PC-3 (cell line): ENCODE measurements around the gene GAREM2. TPM values are rescaled to one million over a fixed set of nuclear protein-coding genes. Genes with fewer than 3 reads are reported as not detected.
A peak's percentile ranks its signal among the peaks of the same experiment; 100 is the strongest.

Experiments
- ATAC-seq: fragments of 200-7000 bp; cut with Tn5 transposase; 2 replicates; pipeline ENCODE4 v1.9.1; 2020; ENCODE audit warnings: mild to moderate bottlenecking, moderate library complexity
- BruUV-seq: library from RNA; stranded (reverse); fragments of 400-500 nt; replicated peaks from 2 replicates; lab custom pipeline; 2021; lab: Mats Ljungman, UMichigan
- CTCF ChIA-PET: fragments of 300-600 bp; sonication (Branson Sonifier 250); formaldehyde crosslinking; loops from one replicate; lab custom pipeline; 2022; ENCODE audit warnings: antibody characterized with exemption; lab: Charles Lee
- POLR2A ChIA-PET: fragments of 300-600 bp; sonication (Branson Sonifier 250); formaldehyde crosslinking; loops from one replicate; lab custom pipeline; 2022; ENCODE audit warnings: antibody characterized with exemption; ENCODE audit not compliant: unreplicated experiment; lab: Charles Lee
- DNase-seq: peaks from one replicate; pipeline ENCODE4 v3.0.0-alpha.2; 2015
- H2AFZ ChIP-seq: fragments of 300-600 bp; sonication (generic); 2 replicates; pipeline ENCODE4 v1.6.0; 2016; ENCODE audit warnings: antibody characterized with exemption, low read length
- H3F3A ChIP-seq: fragments of 300-600 bp; sonication (generic); one replicate; pipeline ENCODE4 v1.6.0; 2017; ENCODE audit warnings: antibody characterized with exemption, low read length, control low read depth, mild to moderate bottlenecking; ENCODE audit not compliant: unreplicated experiment
- H3K27ac ChIP-seq: fragments of 300-600 bp; sonication (generic); 2 replicates; pipeline ENCODE4 v1.5.1; 2016; ENCODE audit warnings: mild to moderate bottlenecking, low read length
- H3K27me3 ChIP-seq: fragments of 300-600 bp; sonication (generic); 2 replicates; pipeline ENCODE4 v1.6.1; 2016; ENCODE audit warnings: low read length, mixed read lengths
- H3K36me3 ChIP-seq: fragments of 300-600 bp; sonication (generic); 2 replicates; pipeline ENCODE4 v1.6.1; 2016; ENCODE audit warnings: low read depth, mixed run types, low read length, mixed read lengths
- H3K4me1 ChIP-seq: fragments of 300-600 bp; sonication (generic); 2 replicates; pipeline ENCODE4 v1.5.1; 2016; ENCODE audit warnings: low read length; ENCODE audit not compliant: insufficient read depth
- H3K4me2 ChIP-seq: fragments of 300-600 bp; sonication (generic); 2 replicates; pipeline ENCODE4 v1.6.0; 2016; ENCODE audit warnings: low read length
- H3K4me3 ChIP-seq: fragments of 300-600 bp; sonication (generic); 2 replicates; pipeline ENCODE4 v1.5.1; 2016; ENCODE audit warnings: mild to moderate bottlenecking, low read length, mixed read lengths
- H3K79me2 ChIP-seq: fragments of 300-600 bp; sonication (generic); 2 replicates; pipeline ENCODE4 v1.6.1; 2017; ENCODE audit warnings: low read length, mixed read lengths
- H3K9ac ChIP-seq: fragments of 300-600 bp; sonication (generic); 2 replicates; pipeline ENCODE4 v1.6.0; 2016; ENCODE audit warnings: mild to moderate bottlenecking, low read length
- H3K9me2 ChIP-seq: fragments of 300-600 bp; sonication (generic); replicated peaks from 2 replicates; pipeline ENCODE4 v1.6.1; 2016; ENCODE audit warnings: mixed run types, low read length, mixed read lengths
- H3K9me3 ChIP-seq: fragments of 300-600 bp; sonication (generic); 2 replicates; pipeline ENCODE4 v1.6.1; 2016; ENCODE audit warnings: low read length, mixed read lengths
- H4K20me1 ChIP-seq: fragments of 300-600 bp; sonication (generic); 2 replicates; pipeline ENCODE4 v1.6.1; 2016; ENCODE audit warnings: low read length, mixed read lengths
- EZH2 ChIP-seq: fragments of 300-600 bp; sonication (generic); IDR thresholded peaks from one replicate; pipeline ENCODE4 v1.6.1; 2017; ENCODE audit warnings: antibody characterized with exemption, mild to moderate bottlenecking, low read length; ENCODE audit not compliant: unreplicated experiment
- EZH2phosphoT487 ChIP-seq: fragments of 300-600 bp; sonication (generic); IDR thresholded peaks from 2 replicates; pipeline ENCODE4 v1.6.1; 2018; ENCODE audit warnings: mild to moderate bottlenecking, antibody characterized with exemption, low read length, borderline replicate concordance
- intact Hi-C: fragments of 100-400 bp; cut with micrococcal nuclease; formaldehyde crosslinking; loops from 2 replicates; pipeline ENCODE4 v1.9.0; 2023
- total RNA-seq: library from RNA; depleted of rRNA; stranded (reverse); fragments of >200 nt; gene quantifications from 2 replicates; pipeline ENCODE4 v1.2.3, GENCODE V29; 2014
- TF ChIP-seq, protein P1 (sequence below): fragments of 300-600 bp; sonication (generic); conservative IDR thresholded peaks from 2 replicates; pipeline ENCODE4 v1.5.1; 2017; ENCODE audit warnings: antibody characterized with exemption, low read depth, mild to moderate bottlenecking, low read length

GAREM2 gene
- total RNA-seq, 1 experiment from 2014 or later = 1.4 TPM

DNA sequence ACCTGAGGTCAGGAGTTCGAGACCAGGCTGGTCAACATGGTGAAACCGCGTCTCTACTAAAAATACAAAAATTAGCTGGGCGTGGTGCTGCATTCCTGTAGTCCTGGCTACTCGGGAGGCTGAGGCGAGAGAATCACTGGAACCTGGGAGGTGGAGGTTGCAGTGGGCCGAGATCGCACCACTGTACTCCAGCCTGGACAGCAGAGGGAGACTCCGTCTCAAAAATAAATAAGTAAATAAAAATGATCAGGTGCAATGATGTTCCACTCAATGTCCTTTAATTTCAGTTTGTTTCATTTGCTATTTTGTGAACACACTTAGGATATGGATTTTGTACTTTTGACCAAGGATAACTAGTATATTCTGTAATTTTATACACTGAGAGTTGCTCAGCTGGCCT is 62.2 kb downstream of the GAREM2 start:
- H3K9ac ChIP-seq = no peak overlapping the region
- TF ChIP-seq EZH2phosphoT487 (no peak), EZH2 (no peak)
- TF ChIP-seq, protein P1, sequence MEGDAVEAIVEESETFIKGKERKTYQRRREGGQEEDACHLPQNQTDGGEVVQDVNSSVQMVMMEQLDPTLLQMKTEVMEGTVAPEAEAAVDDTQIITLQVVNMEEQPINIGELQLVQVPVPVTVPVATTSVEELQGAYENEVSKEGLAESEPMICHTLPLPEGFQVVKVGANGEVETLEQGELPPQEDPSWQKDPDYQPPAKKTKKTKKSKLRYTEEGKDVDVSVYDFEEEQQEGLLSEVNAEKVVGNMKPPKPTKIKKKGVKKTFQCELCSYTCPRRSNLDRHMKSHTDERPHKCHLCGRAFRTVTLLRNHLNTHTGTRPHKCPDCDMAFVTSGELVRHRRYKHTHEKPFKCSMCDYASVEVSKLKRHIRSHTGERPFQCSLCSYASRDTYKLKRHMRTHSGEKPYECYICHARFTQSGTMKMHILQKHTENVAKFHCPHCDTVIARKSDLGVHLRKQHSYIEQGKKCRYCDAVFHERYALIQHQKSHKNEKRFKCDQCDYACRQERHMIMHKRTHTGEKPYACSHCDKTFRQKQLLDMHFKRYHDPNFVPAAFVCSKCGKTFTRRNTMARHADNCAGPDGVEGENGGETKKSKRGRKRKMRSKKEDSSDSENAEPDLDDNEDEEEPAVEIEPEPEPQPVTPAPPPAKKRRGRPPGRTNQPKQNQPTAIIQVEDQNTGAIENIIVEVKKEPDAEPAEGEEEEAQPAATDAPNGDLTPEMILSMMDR = peak; percentile 46
- H4K20me1 ChIP-seq = 0 out of 2 replicates have a peak, but pooled peaks cover 3% of the 10 kb centered on the region
- DNase-seq (peak; percentile 14), ATAC-seq (no peak)
- H3K36me3 ChIP-seq = peaks cover 53% of the 10 kb centered on the region
- no peak overlapping the region for H3K4me2 ChIP-seq
- intact Hi-C loops = loop anchor here (1.0 kb wide), 1 partner anchor 95 kb away; no protein-coding TSS in a partner anchor
- CTCF ChIA-PET = interaction anchor here (0.6 kb wide), 1 partner anchor 86 kb away, joined by 3 read pairs; no protein-coding TSS in a partner anchor
- no peaks in the 10 kb centered on the region for H3K9me3 ChIP-seq
- no peak overlapping the region for H3K4me3 ChIP-seq
- no peaks in the 10 kb centered on the region for H3K27me3 ChIP-seq
- POLR2A ChIA-PET = no interaction called here
- no peaks in the 10 kb centered on the region for H3F3A ChIP-seq
- peaks cover 15% of the 10 kb centered on the region for H3K79me2 ChIP-seq
- no peak overlapping the region for H2AFZ ChIP-seq
- no peak overlapping the region for H3K27ac ChIP-seq
- no peaks in the 10 kb centered on the region for H3K4me1 ChIP-seq
- H3K9me2 ChIP-seq = no peaks in the 10 kb centered on the region
- BruUV-seq = no TSS peak

DNA sequence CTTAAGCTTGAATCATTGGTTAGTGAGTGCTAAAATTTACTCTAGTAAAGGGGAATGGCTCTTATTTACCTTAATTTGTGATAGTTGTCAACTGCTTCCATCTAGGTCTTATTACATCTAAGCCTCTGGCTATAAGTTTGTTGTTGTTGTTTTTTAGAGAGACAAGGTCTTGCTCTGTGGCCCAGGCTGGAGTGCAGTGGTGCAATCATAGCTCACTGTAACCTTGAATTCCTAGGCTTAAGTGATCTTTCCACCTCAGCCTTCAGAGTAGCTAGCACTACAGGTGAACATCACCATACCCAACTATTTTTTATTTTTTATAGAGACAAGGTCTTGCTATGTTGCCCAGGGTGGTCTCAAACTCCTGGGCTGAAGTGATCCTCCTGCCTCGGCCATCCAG is 65.0 kb downstream of the GAREM2 start:
- POLR2A ChIA-PET = no interaction called here
- H4K20me1 ChIP-seq = peaks cover 14% of the 10 kb centered on the region; the same call in 1 of the 2 replicates
- intact Hi-C loops = no loop called here
- H3K4me3 ChIP-seq = no peak overlapping the region
- no peak overlapping the region for H2AFZ ChIP-seq
- H3K36me3 ChIP-seq = peaks cover 37% of the 10 kb centered on the region
- ATAC-seq = no peak
- no peak overlapping the region for H3K27ac ChIP-seq
- no peak overlapping the region for H3K9ac ChIP-seq
- CTCF ChIA-PET = no interaction called here
- peaks cover 43% of the 10 kb centered on the region for H3K79me2 ChIP-seq
- no peaks in the 10 kb centered on the region for H3K9me3 ChIP-seq
- TF ChIP-seq, protein P1 = no peak
- no peak for TF ChIP-seq EZH2phosphoT487
- TF ChIP-seq EZH2 = no peak
- no TSS peak for BruUV-seq
- H3K4me2 ChIP-seq = no peak overlapping the region
- H3F3A ChIP-seq = no peaks in the 10 kb centered on the region
- DNase-seq = no peak
- no peaks in the 10 kb centered on the region for H3K9me2 ChIP-seq
- no peaks in the 10 kb centered on the region for H3K27me3 ChIP-seq
- peaks cover 16% of the 10 kb centered on the region for H3K4me1 ChIP-seq

DNA sequence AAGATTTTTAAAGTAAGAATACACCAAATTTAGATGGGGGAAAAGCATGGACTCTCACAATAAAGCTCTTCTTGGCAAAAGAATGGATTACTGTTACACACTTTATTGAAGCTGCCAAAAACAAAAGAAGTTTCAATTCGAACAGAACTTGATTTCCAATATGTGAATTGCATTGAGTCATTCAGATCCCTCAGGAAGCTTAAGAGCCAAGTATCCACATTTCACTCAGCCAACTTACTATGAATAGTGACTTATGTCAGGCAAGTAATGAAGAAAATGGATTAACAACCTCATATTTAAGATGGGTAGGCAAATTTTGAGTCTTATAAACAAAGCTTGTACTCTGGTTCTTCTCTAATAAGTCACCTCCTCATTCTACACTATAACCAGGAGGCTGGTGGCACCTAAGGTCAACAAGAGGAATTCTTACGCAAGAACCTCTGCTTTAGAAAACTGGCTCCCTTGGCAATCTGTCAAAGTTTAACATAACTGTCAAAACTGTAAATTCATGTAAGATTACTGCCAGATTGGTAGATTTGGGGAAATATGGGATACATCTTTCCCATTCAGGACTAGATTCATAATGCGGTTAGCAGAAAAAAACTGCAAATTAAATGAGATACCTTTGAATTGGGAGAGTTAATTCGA is 65.5 kb downstream of the GAREM2 start:
- Histone ChIP-seq H3K9ac (no peak overlapping the region), H3K9me3 (no peaks in the 10 kb centered on the region), H3K27ac (no peak overlapping the region), H3F3A (no peaks in the 10 kb centered on the region), H4K20me1 (peaks cover 14% of the 10 kb centered on the region; the same call in 1 of the 2 replicates), H3K4me1 (peaks cover 17% of the 10 kb centered on the region), H3K4me2 (no peak overlapping the region), H3K79me2 (peaks cover 49% of the 10 kb centered on the region), H3K9me2 (no peaks in the 10 kb centered on the region), H3K36me3 (peaks cover 32% of the 10 kb centered on the region), H3K27me3 (no peaks in the 10 kb centered on the region), H3K4me3 (no peak overlapping the region), H2AFZ (no peak overlapping the region)
- TF ChIP-seq EZH2 (no peak), EZH2phosphoT487 (no peak)
- TF ChIP-seq, protein P1 = no peak
- BruUV-seq = no TSS peak
- ATAC-seq (no peak), DNase-seq (peak; percentile 4)
- intact Hi-C loops = no loop called here
- POLR2A ChIA-PET = no interaction called here
- CTCF ChIA-PET = no interaction called here
